ENCODE data around the gene MACF1.

DNA sequence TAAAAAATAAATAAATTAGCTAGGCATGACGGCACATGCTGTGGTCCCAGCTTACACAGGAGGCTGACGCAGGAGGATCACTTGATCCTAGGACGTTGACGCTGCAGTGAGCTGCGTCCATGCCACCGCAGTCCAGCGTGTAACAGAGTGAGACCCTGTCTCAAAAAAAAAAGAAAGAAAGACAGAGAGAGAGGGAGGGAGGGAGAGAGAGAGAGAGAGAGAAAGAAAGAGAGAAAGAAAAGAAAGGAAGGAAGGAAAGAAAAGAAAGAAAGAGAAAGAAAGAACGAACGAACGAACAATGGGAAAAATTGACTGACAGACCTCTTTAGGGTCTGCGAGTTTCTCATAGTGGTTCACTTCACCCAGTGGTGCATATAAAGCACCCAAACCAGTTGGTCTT is 189.2 kb downstream of the MACF1 start:
- TF ChIP-seq, protein P1, sequence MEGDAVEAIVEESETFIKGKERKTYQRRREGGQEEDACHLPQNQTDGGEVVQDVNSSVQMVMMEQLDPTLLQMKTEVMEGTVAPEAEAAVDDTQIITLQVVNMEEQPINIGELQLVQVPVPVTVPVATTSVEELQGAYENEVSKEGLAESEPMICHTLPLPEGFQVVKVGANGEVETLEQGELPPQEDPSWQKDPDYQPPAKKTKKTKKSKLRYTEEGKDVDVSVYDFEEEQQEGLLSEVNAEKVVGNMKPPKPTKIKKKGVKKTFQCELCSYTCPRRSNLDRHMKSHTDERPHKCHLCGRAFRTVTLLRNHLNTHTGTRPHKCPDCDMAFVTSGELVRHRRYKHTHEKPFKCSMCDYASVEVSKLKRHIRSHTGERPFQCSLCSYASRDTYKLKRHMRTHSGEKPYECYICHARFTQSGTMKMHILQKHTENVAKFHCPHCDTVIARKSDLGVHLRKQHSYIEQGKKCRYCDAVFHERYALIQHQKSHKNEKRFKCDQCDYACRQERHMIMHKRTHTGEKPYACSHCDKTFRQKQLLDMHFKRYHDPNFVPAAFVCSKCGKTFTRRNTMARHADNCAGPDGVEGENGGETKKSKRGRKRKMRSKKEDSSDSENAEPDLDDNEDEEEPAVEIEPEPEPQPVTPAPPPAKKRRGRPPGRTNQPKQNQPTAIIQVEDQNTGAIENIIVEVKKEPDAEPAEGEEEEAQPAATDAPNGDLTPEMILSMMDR (IDR thresholded peaks at IDR 0.05): no peak
- no peak for TF ChIP-seq EZH2phosphoT487 (IDR thresholded peaks at IDR 0.05)
- TF ChIP-seq EZH2 (IDR thresholded peaks at IDR 0.05): no peak

All from neural progenitor cell (in vitro differentiated cells).